ENCODE results near the gene CHMP4B. TPM values are rescaled to one million over a fixed set of nuclear protein-coding genes. Genes with fewer than 3 reads are reported as not detected.

CHMP4B gene
- total RNA-seq, 1 experiment from 2014 or later: 87.5 TPM

DNA sequence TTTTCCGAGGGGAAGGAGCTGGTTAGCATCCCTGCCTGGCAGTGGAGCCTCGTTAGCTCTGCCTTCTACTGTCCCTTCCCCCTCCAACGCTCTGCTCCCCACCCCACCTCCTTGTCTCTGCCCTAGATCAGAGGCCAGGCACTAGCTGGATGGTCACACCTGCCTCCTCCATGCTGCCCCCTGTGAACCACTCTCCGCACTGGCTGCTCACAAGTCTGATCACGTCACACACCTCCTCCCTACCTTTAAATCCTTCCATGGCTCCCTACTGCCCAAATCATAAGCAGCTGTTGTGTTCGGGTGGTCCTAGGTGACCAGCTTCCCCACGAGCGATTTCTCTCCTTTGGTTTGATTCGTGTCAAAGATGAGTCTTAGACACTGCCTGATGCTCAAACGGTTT lies 71.3 kb downstream of the CHMP4B start:
- BruUV-seq (replicated peaks): no TSS peak
- intact Hi-C loops (cut with micrococcal nuclease; ENCODE audit: unreplicated experiment): no loop called here
- CTCF ChIA-PET: no interaction called here
- Histone ChIP-seq H3K4me3 (ENCODE audit: low read depth in 2 of 2, low read length in 2 of 2) (no peak overlapping the region), H3K36me3 (ENCODE audit: control insufficient read depth, insufficient read depth, low read length) (no peaks in the 10 kb centered on the region), H3K27me3 (ENCODE audit: control insufficient read depth, insufficient read depth, low read length) (no peaks in the 10 kb centered on the region), H3K4me1 (ENCODE audit: control insufficient read depth, insufficient read depth, low read length) (no peaks in the 10 kb centered on the region), H3K27ac (ENCODE audit: low read length) (no peak overlapping the region), H3K9me3 (ENCODE audit: control insufficient read depth, insufficient read depth, low read depth, low read length) (0 out of 2 replicates have a peak, but pooled peaks cover 4% of the 10 kb centered on the region)
- in situ Hi-C loops (cut with HindIII; ENCODE audit: low pct_unique_long_range_greater_than_20kb, low sequenced_read_pairs): no loop called here
- no peak for DNase-seq (ENCODE audit: low read depth, low spot score)
- TF ChIP-seq, protein P1, sequence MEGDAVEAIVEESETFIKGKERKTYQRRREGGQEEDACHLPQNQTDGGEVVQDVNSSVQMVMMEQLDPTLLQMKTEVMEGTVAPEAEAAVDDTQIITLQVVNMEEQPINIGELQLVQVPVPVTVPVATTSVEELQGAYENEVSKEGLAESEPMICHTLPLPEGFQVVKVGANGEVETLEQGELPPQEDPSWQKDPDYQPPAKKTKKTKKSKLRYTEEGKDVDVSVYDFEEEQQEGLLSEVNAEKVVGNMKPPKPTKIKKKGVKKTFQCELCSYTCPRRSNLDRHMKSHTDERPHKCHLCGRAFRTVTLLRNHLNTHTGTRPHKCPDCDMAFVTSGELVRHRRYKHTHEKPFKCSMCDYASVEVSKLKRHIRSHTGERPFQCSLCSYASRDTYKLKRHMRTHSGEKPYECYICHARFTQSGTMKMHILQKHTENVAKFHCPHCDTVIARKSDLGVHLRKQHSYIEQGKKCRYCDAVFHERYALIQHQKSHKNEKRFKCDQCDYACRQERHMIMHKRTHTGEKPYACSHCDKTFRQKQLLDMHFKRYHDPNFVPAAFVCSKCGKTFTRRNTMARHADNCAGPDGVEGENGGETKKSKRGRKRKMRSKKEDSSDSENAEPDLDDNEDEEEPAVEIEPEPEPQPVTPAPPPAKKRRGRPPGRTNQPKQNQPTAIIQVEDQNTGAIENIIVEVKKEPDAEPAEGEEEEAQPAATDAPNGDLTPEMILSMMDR (IDR thresholded peaks at IDR 0.05): no peak
- TF ChIP-seq POLR2AphosphoS5 (IDR thresholded peaks at IDR 0.05; ENCODE audit: low read depth, low read length) (no peak), SIN3A (IDR thresholded peaks at IDR 0.05; ENCODE audit: borderline replicate concordance, insufficient read depth, low read depth, low read length) (no peak), TCF7L2 (IDR thresholded peaks at IDR 0.05; ENCODE audit: low read depth, low read length) (no peak)
- TF ChIP-seq, protein P2, sequence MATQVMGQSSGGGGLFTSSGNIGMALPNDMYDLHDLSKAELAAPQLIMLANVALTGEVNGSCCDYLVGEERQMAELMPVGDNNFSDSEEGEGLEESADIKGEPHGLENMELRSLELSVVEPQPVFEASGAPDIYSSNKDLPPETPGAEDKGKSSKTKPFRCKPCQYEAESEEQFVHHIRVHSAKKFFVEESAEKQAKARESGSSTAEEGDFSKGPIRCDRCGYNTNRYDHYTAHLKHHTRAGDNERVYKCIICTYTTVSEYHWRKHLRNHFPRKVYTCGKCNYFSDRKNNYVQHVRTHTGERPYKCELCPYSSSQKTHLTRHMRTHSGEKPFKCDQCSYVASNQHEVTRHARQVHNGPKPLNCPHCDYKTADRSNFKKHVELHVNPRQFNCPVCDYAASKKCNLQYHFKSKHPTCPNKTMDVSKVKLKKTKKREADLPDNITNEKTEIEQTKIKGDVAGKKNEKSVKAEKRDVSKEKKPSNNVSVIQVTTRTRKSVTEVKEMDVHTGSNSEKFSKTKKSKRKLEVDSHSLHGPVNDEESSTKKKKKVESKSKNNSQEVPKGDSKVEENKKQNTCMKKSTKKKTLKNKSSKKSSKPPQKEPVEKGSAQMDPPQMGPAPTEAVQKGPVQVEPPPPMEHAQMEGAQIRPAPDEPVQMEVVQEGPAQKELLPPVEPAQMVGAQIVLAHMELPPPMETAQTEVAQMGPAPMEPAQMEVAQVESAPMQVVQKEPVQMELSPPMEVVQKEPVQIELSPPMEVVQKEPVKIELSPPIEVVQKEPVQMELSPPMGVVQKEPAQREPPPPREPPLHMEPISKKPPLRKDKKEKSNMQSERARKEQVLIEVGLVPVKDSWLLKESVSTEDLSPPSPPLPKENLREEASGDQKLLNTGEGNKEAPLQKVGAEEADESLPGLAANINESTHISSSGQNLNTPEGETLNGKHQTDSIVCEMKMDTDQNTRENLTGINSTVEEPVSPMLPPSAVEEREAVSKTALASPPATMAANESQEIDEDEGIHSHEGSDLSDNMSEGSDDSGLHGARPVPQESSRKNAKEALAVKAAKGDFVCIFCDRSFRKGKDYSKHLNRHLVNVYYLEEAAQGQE (IDR thresholded peaks at IDR 0.05; ENCODE audit: insufficient read depth in 1 of 2, low read depth in 2 of 2, low read length in 1 of 2): no peak
- POLR2A ChIA-PET: no interaction called here
- ATAC-seq: no peak

DNA sequence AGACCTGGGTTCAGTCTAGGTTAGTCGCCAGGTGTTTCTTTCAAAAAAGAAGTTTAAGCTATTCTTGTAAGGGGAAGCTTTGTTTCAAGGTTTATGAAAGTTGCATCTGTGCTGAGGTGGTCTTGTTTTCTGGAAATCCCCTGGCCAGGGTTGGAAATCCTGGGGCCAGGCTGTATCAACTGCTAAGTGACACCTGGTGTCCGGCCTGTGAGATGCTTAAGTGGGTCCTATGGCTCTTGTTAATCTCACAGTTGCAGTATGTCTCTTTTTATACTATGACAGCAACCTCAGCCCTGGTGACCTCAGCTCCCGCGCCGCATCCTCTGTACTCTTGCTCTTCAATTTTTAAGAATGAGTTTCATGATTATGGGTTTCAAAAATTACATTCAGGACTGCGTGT lies 72.0 kb downstream of the CHMP4B start:
- Histone ChIP-seq H3K27me3 (ENCODE audit: control insufficient read depth, insufficient read depth, low read length) (no peaks in the 10 kb centered on the region), H3K36me3 (ENCODE audit: control insufficient read depth, insufficient read depth, low read length) (no peaks in the 10 kb centered on the region), H3K4me3 (ENCODE audit: low read depth in 2 of 2, low read length in 2 of 2) (no peak overlapping the region), H3K9me3 (ENCODE audit: control insufficient read depth, insufficient read depth, low read depth, low read length) (0 out of 2 replicates have a peak, but pooled peaks cover 4% of the 10 kb centered on the region), H3K27ac (ENCODE audit: low read length) (no peak overlapping the region), H3K4me1 (ENCODE audit: control insufficient read depth, insufficient read depth, low read length) (no peaks in the 10 kb centered on the region)
- CTCF ChIA-PET: interaction anchor here (0.5 kb wide), 1 partner anchor 118 kb away, joined by 4 read pairs; no protein-coding TSS in a partner anchor
- no peak for DNase-seq (ENCODE audit: low read depth, low spot score)
- no peak for ATAC-seq
- no peak for TF ChIP-seq POLR2AphosphoS5 (IDR thresholded peaks at IDR 0.05; ENCODE audit: low read depth, low read length)
- TF ChIP-seq TCF7L2 (IDR thresholded peaks at IDR 0.05; ENCODE audit: low read depth, low read length): no peak
- TF ChIP-seq, protein P1 (IDR thresholded peaks at IDR 0.05): no peak
- no peak for TF ChIP-seq SIN3A (IDR thresholded peaks at IDR 0.05; ENCODE audit: borderline replicate concordance, insufficient read depth, low read depth, low read length)
- TF ChIP-seq, protein P2 (IDR thresholded peaks at IDR 0.05; ENCODE audit: insufficient read depth in 1 of 2, low read depth in 2 of 2, low read length in 1 of 2): no peak
- no TSS peak for BruUV-seq (replicated peaks)
- in situ Hi-C loops (cut with HindIII; ENCODE audit: low pct_unique_long_range_greater_than_20kb, low sequenced_read_pairs): no loop called here
- POLR2A ChIA-PET: no interaction called here
- intact Hi-C loops (cut with micrococcal nuclease; ENCODE audit: unreplicated experiment): no loop called here
